GM18868 (cell line): ENCODE measurements around the gene NDUFB3.

Experiments
- ATAC-seq: cut with Tn5 transposase; IDR thresholded peaks from one replicate; pipeline ENCODE4 v1.9.1; 2021; ENCODE audit warnings: mild to moderate bottlenecking, moderate library complexity; ENCODE audit not compliant: unreplicated experiment

The NDUFB3 gene

GRCh38 chr2:201127570-201127969, 55.8 kb downstream of the NDUFB3 start:
- ATAC-seq = no peak

GRCh38 chr2:201128033-201128432, 56.2 kb downstream of the NDUFB3 start:
- no peak for ATAC-seq

- ATAC-seq = peak; percentile 25
Observed at GRCh38 chr2:201128933-201129505, 57.2 kb downstream of the NDUFB3 start.

- peak; percentile 26 for ATAC-seq
Observed at GRCh38 chr2:201130524-201131186, 58.9 kb downstream of the NDUFB3 start.

GRCh38 chr2:201132518-201132917, 60.7 kb downstream of the NDUFB3 start:
- ATAC-seq = peak; percentile 40
